PC-9 (cell line): ENCODE measurements around the gene RAB7B. TPM values are rescaled to one million over a fixed set of nuclear protein-coding genes. Genes with fewer than 3 reads are reported as not detected.

ENCODE experiments used
- BruUV-seq: library from RNA; stranded (reverse); fragments of 400-500 nt; replicated peaks from 2 replicates; lab custom pipeline; 2021; lab: Mats Ljungman, UMichigan
- CTCF ChIA-PET: fragments of 300-600 bp; sonication (Branson Sonifier 250); formaldehyde crosslinking; loops from one replicate; lab custom pipeline; 2022; ENCODE audit warnings: antibody characterized with exemption; lab: Charles Lee
- POLR2A ChIA-PET: fragments of 300-600 bp; sonication (Branson Sonifier 250); formaldehyde crosslinking; loops from one replicate; lab custom pipeline; 2022; ENCODE audit warnings: antibody characterized with exemption; ENCODE audit not compliant: unreplicated experiment; lab: Charles Lee
- DNase-seq, 2 experiments: peaks; one replicate each; pipeline versions ENCODE4 v3.0.0 to v3.0.0-alpha.2; 2015 to 2022; ENCODE audit warnings: mixed read lengths in 1 of 2
- H2AFZ ChIP-seq: fragments of 200-600 bp; sonication (generic); 2 replicates; pipeline ENCODE4 v1.8.1; 2017; ENCODE audit warnings: antibody characterized with exemption
- H3F3A ChIP-seq: fragments of 200-600 bp; sonication (generic); 2 replicates; pipeline ENCODE4 v1.8.1; 2017; ENCODE audit warnings: antibody characterized with exemption, mild to moderate bottlenecking, low read depth; ENCODE audit not compliant: insufficient read depth
- H3K27ac ChIP-seq: fragments of 200-600 bp; sonication (generic); 2 replicates; pipeline ENCODE4 v1.6.1; 2016; ENCODE audit warnings: mixed run types
- H3K27me3 ChIP-seq: fragments of 200-600 bp; sonication (generic); 2 replicates; pipeline ENCODE4 v1.6.1; 2016; ENCODE audit warnings: low read depth, mixed run types; ENCODE audit not compliant: insufficient read depth
- H3K36me3 ChIP-seq: fragments of 200-600 bp; sonication (generic); 2 replicates; pipeline ENCODE4 v1.6.1; 2016; ENCODE audit warnings: low read depth, mixed run types
- H3K4me1 ChIP-seq: fragments of 200-600 bp; sonication (generic); replicated peaks from 2 replicates; pipeline ENCODE4 v1.6.1; 2016; ENCODE audit warnings: mixed run types; ENCODE audit not compliant: insufficient read depth
- H3K4me2 ChIP-seq: fragments of 200-600 bp; sonication (generic); 2 replicates; pipeline ENCODE4 v1.6.1; 2017; ENCODE audit warnings: mixed run types
- H3K4me3 ChIP-seq: fragments of 200-600 bp; sonication (generic); 2 replicates; pipeline ENCODE4 v1.6.1; 2016; ENCODE audit warnings: mixed run types
- H3K79me2 ChIP-seq: fragments of 200-600 bp; sonication (generic); 2 replicates; pipeline ENCODE4 v1.6.1; 2017; ENCODE audit warnings: low read depth, mixed run types
- H3K9me2 ChIP-seq: fragments of 200-600 bp; sonication (generic); 2 replicates; pipeline ENCODE4 v1.8.1; 2017; ENCODE audit warnings: mild to moderate bottlenecking; ENCODE audit not compliant: insufficient read depth
- H3K9me3 ChIP-seq: fragments of 200-600 bp; sonication (generic); 2 replicates; pipeline ENCODE4 v1.8.1; 2016; ENCODE audit warnings: low read depth; ENCODE audit not compliant: insufficient read depth
- H4K20me1 ChIP-seq: fragments of 200-600 bp; sonication (generic); 2 replicates; pipeline ENCODE4 v1.8.1; 2017; ENCODE audit not compliant: insufficient read depth
- CTCF ChIP-seq: fragments of 200-600 bp; sonication (generic); conservative IDR thresholded peaks from 2 replicates; pipeline ENCODE4 v1.6.1; 2017; ENCODE audit warnings: mixed run types, antibody characterized with exemption, mild to moderate bottlenecking, moderate library complexity
- EZH2 ChIP-seq: fragments of 200-600 bp; sonication (generic); IDR thresholded peaks from 2 replicates; pipeline ENCODE4 v1.8.0; 2017; ENCODE audit warnings: antibody characterized with exemption, low read depth
- intact Hi-C: fragments of 100-400 bp; cut with micrococcal nuclease; formaldehyde crosslinking; loops from one replicate; pipeline ENCODE4 v1.10.0; 2022; ENCODE audit not compliant: unreplicated experiment
- total RNA-seq: library from RNA; stranded (reverse); gene quantifications from 2 replicates; pipeline ENCODE4 v1.2.3, GENCODE V29; 2021

RAB7B gene
- total RNA-seq, 1 experiment from 2014 or later = not detected

GRCh38 chr1:205938682-205939081, 64.5 kb downstream of the RAB7B start:
- Histone ChIP-seq H3K36me3 (no peaks in the 10 kb centered on the region), H3K79me2 (no peaks in the 10 kb centered on the region), H3F3A (peaks cover 18% of the 10 kb centered on the region), H3K9me3 (no peaks in the 10 kb centered on the region), H4K20me1 (no peaks in the 10 kb centered on the region), H3K9me2 (no peaks in the 10 kb centered on the region), H3K4me2 (no peak overlapping the region), H3K27me3 (no peaks in the 10 kb centered on the region), H3K4me1 (peaks cover 73% of the 10 kb centered on the region), H3K4me3 (no peak overlapping the region), H2AFZ (no peak overlapping the region), H3K27ac (no peak overlapping the region)
- intact Hi-C loops = no loop called here
- POLR2A ChIA-PET = no interaction called here
- no peak for DNase-seq
- no TSS peak for BruUV-seq
- CTCF ChIA-PET = no interaction called here
- TF ChIP-seq CTCF (no peak), EZH2 (no peak)

DNA sequence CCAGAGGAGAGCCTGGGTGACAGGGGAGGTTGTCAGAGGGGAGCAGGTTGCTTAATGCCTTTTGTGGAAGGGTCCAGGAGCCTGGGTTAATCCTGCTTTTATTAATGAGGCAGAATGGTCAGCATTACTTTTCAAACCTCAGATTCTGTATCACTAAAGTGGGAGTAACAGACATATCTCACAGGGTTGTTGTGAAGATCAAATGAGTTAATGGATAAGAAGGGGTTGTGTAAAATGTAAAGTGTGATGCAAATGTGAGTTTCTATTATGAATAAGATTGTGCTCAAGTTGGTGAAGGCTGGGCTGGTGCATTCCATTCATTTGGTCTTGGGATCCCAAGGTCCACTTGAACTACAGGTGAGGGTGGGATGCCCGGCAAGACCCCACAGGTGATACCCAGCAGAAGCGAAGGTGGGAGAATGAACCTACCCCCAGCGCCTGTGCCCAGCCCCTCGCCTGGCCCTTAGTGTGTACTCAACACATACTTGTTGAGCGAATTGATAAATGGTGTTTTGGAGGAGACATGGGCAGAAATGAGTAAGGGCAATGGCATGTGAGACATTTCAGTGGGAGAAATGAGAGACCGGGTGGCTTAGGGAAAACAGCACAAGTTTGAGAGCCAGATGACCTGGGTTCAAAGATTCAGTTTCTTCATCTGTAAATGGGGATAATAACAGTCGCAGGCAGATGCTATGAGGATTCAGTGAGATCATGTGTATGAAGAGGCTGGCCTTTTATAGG, 66.2 kb downstream of the RAB7B start:
- DNase-seq = peak; percentile 29 to 79
- Histone ChIP-seq H3K9me3 (no peaks in the 10 kb centered on the region), H3F3A (peaks cover 34% of the 10 kb centered on the region), H3K4me2 (peak overlapping the region; percentile 37), H4K20me1 (no peaks in the 10 kb centered on the region), H2AFZ (no peak overlapping the region), H3K36me3 (no peaks in the 10 kb centered on the region), H3K27me3 (no peaks in the 10 kb centered on the region), H3K4me3 (no peak overlapping the region), H3K4me1 (peaks cover 80% of the 10 kb centered on the region), H3K9me2 (0 out of 2 replicates have a peak, but pooled peaks cover 5% of the 10 kb centered on the region), H3K27ac (no peak overlapping the region; the same call in 1 of the 2 replicates), H3K79me2 (no peaks in the 10 kb centered on the region)
- intact Hi-C loops = no loop called here
- ChIA-PET POLR2A (no interaction called here), CTCF (no interaction called here)
- TF ChIP-seq CTCF = no peak
- TF ChIP-seq EZH2 = no peak
- BruUV-seq = no TSS peak

DNA sequence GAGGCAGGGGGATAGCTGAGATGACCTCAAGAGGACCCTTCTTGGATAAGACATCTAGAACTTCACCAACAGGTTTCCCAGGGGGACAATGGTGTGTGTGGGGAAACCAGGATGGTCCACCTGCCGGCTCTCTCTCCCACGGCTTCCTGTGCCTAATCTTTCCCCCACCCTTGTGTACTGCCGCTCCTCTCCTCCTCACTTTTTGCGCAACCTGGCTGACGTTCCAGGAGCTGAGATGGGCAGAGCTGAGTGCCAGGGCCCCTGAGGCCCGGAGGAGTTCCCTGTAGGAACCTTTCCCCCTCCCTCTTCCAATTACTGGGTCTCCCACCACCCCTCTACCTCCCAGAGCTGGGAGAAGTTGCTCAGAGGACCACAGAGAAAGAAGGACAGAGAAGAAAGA, 66.9 kb downstream of the RAB7B start:
- CTCF ChIA-PET = no interaction called here
- POLR2A ChIA-PET = no interaction called here
- BruUV-seq = no TSS peak

More for the DNA sequence above, 66.9 kb downstream of the RAB7B start:
- Histone ChIP-seq H3K4me1 (peaks cover 85% of the 10 kb centered on the region), H3K79me2 (no peaks in the 10 kb centered on the region), H2AFZ (no peak overlapping the region), H4K20me1 (no peaks in the 10 kb centered on the region), H3K27ac (no peak overlapping the region; the same call in 1 of the 2 replicates), H3K27me3 (no peaks in the 10 kb centered on the region), H3K36me3 (no peaks in the 10 kb centered on the region), H3K9me3 (no peaks in the 10 kb centered on the region), H3K4me2 (peak overlapping the region; percentile 37), H3F3A (peaks cover 35% of the 10 kb centered on the region), H3K9me2 (0 out of 2 replicates have a peak, but pooled peaks cover 5% of the 10 kb centered on the region), H3K4me3 (no peak overlapping the region)
- intact Hi-C loops = no loop called here
- TF ChIP-seq EZH2 (no peak), CTCF (no peak)
- no peak for DNase-seq
